ENCODE results near the gene CBR1. TPM values are rescaled to one million over a fixed set of nuclear protein-coding genes. Genes with fewer than 3 reads are reported as not detected.

The CBR1 gene
- total and polyA plus RNA-seq, 10 of the 15 experiments (the other 5 are each of a cell fraction or from before 2014, with no cell fraction given) = 16.9 to 138 (median 57.4) TPM

GRCh38 chr21:36047139-36047538 is 22.7 kb upstream of the CBR1 start:
- Histone ChIP-seq H3K4me2 (ENCODE audit: control insufficient read depth, insufficient read depth) (no peak overlapping the region), H3K9ac (ENCODE audit: control insufficient read depth, insufficient read depth, low read length) (no peak overlapping the region), H2AFZ (ENCODE audit: control insufficient read depth, low read depth, low read length) (no peak overlapping the region), H3K36me3 (ENCODE audit: control insufficient read depth in 2 of 2, insufficient read depth in 2 of 2, low read length in 1 of 2) (peaks cover 18 to 34% of the 10 kb centered on the region in 2 experiments), H3K4me3 (no peak overlapping the region), H3K27me3 (replicated peaks in 1 of 2; ENCODE audit: control insufficient read depth in 2 of 2, insufficient read depth in 2 of 2, low read length in 1 of 2) (no peaks in the 10 kb centered on the region), H4K20me1 (ENCODE audit: control insufficient read depth, insufficient read depth) (no peaks in the 10 kb centered on the region), H3K9me3 (replicated peaks; ENCODE audit: control insufficient read depth, insufficient read depth, low read length) (no peaks in the 10 kb centered on the region), H3K79me2 (ENCODE audit: control insufficient read depth, insufficient read depth, low read length) (no peaks in the 10 kb centered on the region), H3K4me1 (ENCODE audit: control insufficient read depth, insufficient read depth, low read length) (no peaks in the 10 kb centered on the region), H3K27ac (ENCODE audit: control insufficient read depth, insufficient read depth) (no peak overlapping the region)
- DNase-seq (ENCODE audit: low read depth, low spot score) (no peak), ATAC-seq (no peak), FAIRE-seq (no peak)
- no TSS peak for BruUV-seq (replicated peaks)
- ChIA-PET RAD21 (ENCODE audit: unreplicated experiment) (interaction anchor here (0.7 kb wide), 1 partner anchor 1339 kb away, joined by 3 read pairs; no protein-coding TSS in a partner anchor), CTCF (interaction anchor here (1.1 kb wide), 1 partner anchor 10 kb away, joined by 3 read pairs; no protein-coding TSS in a partner anchor), POLR2A (no interaction called here), SMC1A (ENCODE audit: uncharacterized antibody, unreplicated experiment) (interaction anchor here (1.1 to 1.8 kb wide), 2 partner anchors 13 to 57 kb away, joined by 3 to 4 read pairs; partner anchors contain the start of gene SETD4)
- WGBS (ENCODE audit: insufficient coverage, insufficient replicate concordance, low lambda C conversion rate, missing lambda C conversion rate) = 93% methylated on average over 7 of the region's 7 CpGs
- intact Hi-C loops (cut with micrococcal nuclease; ENCODE audit: unreplicated experiment) (no loop called here), in situ Hi-C loops (cut with MboI) (no loop called here)
- TF ChIP-seq HDGF (IDR thresholded peaks at IDR 0.05) = no peak
- TF ChIP-seq TAF1 (IDR thresholded peaks at IDR 0.05; ENCODE audit: borderline replicate concordance, low read depth, low read length) = no peak
- no peak for TF ChIP-seq HSF1 (IDR thresholded peaks at IDR 0.05; ENCODE audit: low read depth, low read length)
- no peak for TF ChIP-seq JUNB (IDR thresholded peaks at IDR 0.05)
- TF ChIP-seq BCL3 (IDR thresholded peaks at IDR 0.05; ENCODE audit: borderline replicate concordance, insufficient read depth, low read depth, low read length, poor library complexity, severe bottlenecking) = no peak
- no peak for TF ChIP-seq ZNF24 (IDR thresholded peaks at IDR 0.05)
